Thymus (tissue), 14 donors: ENCODE results near the gene PLEKHO2. TPM values are rescaled to one million over a fixed set of nuclear protein-coding genes. Genes with fewer than 3 reads are reported as not detected.
"Not testable (repeated sequence)": the region's sequence is repeated elsewhere in the genome, so short reads cannot be mapped to it uniquely, and the experiment has no call there.

Experiments used
- DNase-seq, 9 donors: peaks; one replicate each; pipeline ENCODE4 v3.0.0-alpha.2; 2013; ENCODE audit warnings: low spot score in 9 of 9, low read depth in 6 of 9, missing footprints in 1 of 9
- H3K27ac ChIP-seq, 2 donors: one replicate each; pipeline ENCODE4 v1.5.1; 2013; ENCODE audit warnings: control low read depth in 1 of 2, low read depth in 1 of 2, low read length in 1 of 2, mild to moderate bottlenecking in 1 of 2, moderate library complexity in 1 of 2
- H3K27me3 ChIP-seq, 2 donors: one replicate each; pipeline ENCODE4 v1.5.1; 2013; ENCODE audit warnings: low read length in 1 of 2; ENCODE audit not compliant: control insufficient read depth in 2 of 2, insufficient read depth in 1 of 2
- H3K36me3 ChIP-seq, 2 donors: one replicate each; pipeline ENCODE4 v1.5.1; 2013; ENCODE audit warnings: low read length in 1 of 2, mild to moderate bottlenecking in 1 of 2, moderate library complexity in 1 of 2; ENCODE audit not compliant: control insufficient read depth in 2 of 2, insufficient read depth in 2 of 2
- H3K4me1 ChIP-seq, 2 donors: one replicate each; pipeline ENCODE4 v1.5.1; 2013; ENCODE audit warnings: low read length in 2 of 2; ENCODE audit not compliant: control insufficient read depth in 2 of 2, insufficient read depth in 2 of 2
- H3K4me3 ChIP-seq, 2 donors: one replicate each; pipeline ENCODE4 v1.5.1; 2013; ENCODE audit warnings: low read length in 2 of 2, control low read depth in 1 of 2, mild to moderate bottlenecking in 1 of 2
- H3K9me3 ChIP-seq, 2 donors: one replicate each; pipeline ENCODE4 v1.5.1; 2013; ENCODE audit warnings: low read length in 1 of 2, mild to moderate bottlenecking in 1 of 2; ENCODE audit not compliant: control insufficient read depth in 2 of 2, insufficient read depth in 1 of 2
- WGBS: extraction: QIAGEN DNeasy Blood & Tissue Kit; methylation state at CpG from one replicate; pipeline ENCODE4 v1.1.7; 2013; 5-methylcytosine and 5-hydroxymethylcytosine counted together
- long read RNA-seq, 10 donors: transcript quantifications; one replicate each; lab custom pipeline, GENCODE V29; 2026
- polyA plus RNA-seq: library from polyadenylated mRNA; stranded (reverse); fragments of 200-250 nt; gene quantifications from one replicate; pipeline ENCODE4 v1.2.3, GENCODE V29; 2013
- total RNA-seq: library from RNA; stranded (reverse); fragments of 120-200 nt; gene quantifications from one replicate; pipeline ENCODE4 v1.2.4, GENCODE V29; 2013
- donor health status: healthy.

The PLEKHO2 gene, protein sequence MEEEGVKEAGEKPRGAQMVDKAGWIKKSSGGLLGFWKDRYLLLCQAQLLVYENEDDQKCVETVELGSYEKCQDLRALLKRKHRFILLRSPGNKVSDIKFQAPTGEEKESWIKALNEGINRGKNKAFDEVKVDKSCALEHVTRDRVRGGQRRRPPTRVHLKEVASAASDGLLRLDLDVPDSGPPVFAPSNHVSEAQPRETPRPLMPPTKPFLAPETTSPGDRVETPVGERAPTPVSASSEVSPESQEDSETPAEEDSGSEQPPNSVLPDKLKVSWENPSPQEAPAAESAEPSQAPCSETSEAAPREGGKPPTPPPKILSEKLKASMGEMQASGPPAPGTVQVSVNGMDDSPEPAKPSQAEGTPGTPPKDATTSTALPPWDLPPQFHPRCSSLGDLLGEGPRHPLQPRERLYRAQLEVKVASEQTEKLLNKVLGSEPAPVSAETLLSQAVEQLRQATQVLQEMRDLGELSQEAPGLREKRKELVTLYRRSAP
- total RNA-seq (18.2 TPM), polyA plus RNA-seq (18.7 TPM)
- long read RNA-seq, donor 1: 0 reads
- long read RNA-seq, donor 2: 0 reads
- long read RNA-seq, donor 3, transcript PLEKHO2-201 (6 exons, 3,720 nt): major isoform, 10 of 10 reads
- long read RNA-seq, donor 3, partial matches to known transcripts: 0 of 10 reads
- long read RNA-seq, donor 3, other reads (novel, unspliced or antisense): 0 of 10 reads
- long read RNA-seq, donor 4, partial matches to known transcripts: 0 of 2 reads
- long read RNA-seq, donor 4, other reads (novel, unspliced or antisense): 0 of 2 reads
- long read RNA-seq, donor 5, transcript PLEKHO2-201 (6 exons, 3,720 nt): major isoform, 8 of 8 reads
- long read RNA-seq, donor 5, partial matches to known transcripts: 0 of 8 reads
- long read RNA-seq, donor 5, other reads (novel, unspliced or antisense): 0 of 8 reads
- long read RNA-seq, donor 6, transcript PLEKHO2-201 (6 exons, 3,720 nt): major isoform, 6 of 6 reads
- long read RNA-seq, donor 6, partial matches to known transcripts: 0 of 6 reads
- long read RNA-seq, donor 6, other reads (novel, unspliced or antisense): 0 of 6 reads
- long read RNA-seq, donor 7, partial matches to known transcripts: 22 of 25 reads
- long read RNA-seq, donor 7, other reads (novel, unspliced or antisense): 0 of 25 reads
- long read RNA-seq, donor 8, partial matches to known transcripts: 0 of 1 reads
- long read RNA-seq, donor 8, other reads (novel, unspliced or antisense): 0 of 1 reads
- long read RNA-seq, donor 9, partial matches to known transcripts: 0 of 4 reads
- long read RNA-seq, donor 9, other reads (novel, unspliced or antisense): 0 of 4 reads
- long read RNA-seq, donor 10, transcript PLEKHO2-201 (6 exons, 3,720 nt): major isoform, 9 of 23 reads
- long read RNA-seq, donor 10, partial matches to known transcripts: 14 of 23 reads
- long read RNA-seq, donor 10, other reads (novel, unspliced or antisense): 0 of 23 reads

DNA sequence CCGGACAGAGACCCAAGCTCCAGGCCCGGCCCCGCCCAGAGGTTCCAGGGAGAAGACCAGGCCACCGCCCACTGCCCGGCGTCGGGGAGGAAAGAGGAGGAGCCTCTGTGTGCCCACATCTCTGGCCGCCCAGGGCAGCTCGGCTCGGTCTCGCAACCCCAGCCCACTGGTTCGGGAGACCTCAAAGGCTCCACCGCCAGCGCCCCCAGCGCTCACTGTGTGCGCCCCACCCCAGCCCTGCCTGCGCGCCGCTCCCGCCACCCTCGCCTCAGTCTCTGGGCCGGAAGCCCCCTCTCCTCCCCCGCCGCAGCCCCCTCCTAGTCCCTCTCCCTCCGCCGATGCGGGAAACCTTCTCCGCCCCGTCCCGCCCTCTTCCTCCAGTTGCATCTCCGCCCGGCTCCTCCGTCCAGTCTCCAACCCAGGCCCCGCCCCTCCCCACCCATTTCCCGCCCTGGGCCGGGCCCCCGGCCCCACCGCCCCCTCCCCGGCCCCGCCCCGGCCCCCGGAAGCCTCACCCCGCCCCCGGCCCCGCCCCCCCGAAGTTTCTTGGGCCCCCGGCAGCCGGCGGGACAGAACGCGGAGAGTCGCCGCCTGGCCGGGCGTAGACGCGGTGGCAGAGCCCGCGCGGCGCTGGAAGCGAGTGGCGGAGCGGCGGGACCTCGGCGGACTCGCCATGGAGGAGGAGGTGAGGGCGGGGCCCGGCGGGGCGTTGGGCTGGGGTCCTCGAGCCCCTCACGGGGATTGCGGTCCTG, at the start of gene PLEKHO2:
TSS of gene PLEKHO2 (plus strand) at position 572 of the 752 bp plus-strand sequence. CDS start at position 674, 102 bp downstream.
- H3K27ac ChIP-seq: peak within 1 kb of the TSS; percentile 89 to 96
- no peaks in the 10 kb centered on the region for H3K27me3 ChIP-seq
- DNase-seq: peak; percentile 66 to 95 (median 86)
- WGBS: under 1% methylated on average over 75 of the region's 75 CpGs
- peaks cover 5 to 7% of the 10 kb centered on the region in 2 donors for H3K36me3 ChIP-seq
- peaks cover 0 to 3% of the 10 kb centered on the region in 2 donors for H3K9me3 ChIP-seq
- H3K4me3 ChIP-seq: peak within 1 kb of the TSS; percentile 83 to 89
- H3K4me1 ChIP-seq: peaks cover 38 to 88% of the 10 kb centered on the region in 2 donors

DNA sequence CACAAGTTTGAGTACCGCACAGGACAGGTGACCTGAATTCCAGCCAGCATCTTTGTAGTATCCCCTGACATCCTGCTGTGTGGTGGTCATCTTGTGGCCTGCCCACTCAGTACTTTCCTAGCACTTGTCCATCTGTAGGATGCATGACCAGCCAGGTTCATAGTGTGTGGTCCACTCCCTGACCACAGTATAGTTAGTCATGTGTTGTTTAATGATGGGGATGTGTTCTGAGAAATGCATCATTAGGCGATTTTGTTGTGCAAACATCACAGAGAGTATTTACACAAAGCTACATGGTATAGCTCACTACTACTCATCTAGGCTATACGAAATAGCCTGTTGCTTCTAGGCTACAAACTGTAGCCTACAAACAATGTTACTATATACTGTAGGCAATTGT, 49.4 kb upstream of the PLEKHO2 start:
- 95% methylated on average over 3 of the region's 3 CpGs for WGBS
- DNase-seq: no peak
- Histone ChIP-seq H3K4me1 (no peaks in the 10 kb centered on the region), H3K36me3 (no peaks in the 10 kb centered on the region), H3K27ac (no peak overlapping the region), H3K4me3 (no peak overlapping the region), H3K27me3 (no peaks in the 10 kb centered on the region), H3K9me3 (no peaks in the 10 kb centered on the region)

DNA sequence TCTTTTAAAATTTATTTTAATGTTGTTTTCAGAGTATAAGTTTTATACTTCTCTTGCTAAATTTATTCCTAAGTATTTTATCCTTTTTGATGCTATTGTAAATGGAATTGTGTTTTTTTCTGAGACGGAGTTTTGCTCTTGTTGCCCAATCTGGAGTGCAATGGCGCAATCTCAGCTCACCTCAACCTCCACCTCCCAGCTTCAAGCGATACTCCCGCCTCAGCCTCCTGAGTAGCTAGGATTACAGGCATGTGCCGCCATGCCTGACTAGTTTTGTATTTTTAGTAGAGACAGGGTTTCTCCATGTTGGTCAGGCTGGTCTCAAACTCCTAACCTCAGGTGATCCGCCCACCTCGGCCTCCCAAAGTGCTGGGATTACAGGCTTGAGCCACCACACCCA, 46.4 kb upstream of the PLEKHO2 start:
- H3K27ac ChIP-seq, H3K27me3 ChIP-seq, H3K4me1 ChIP-seq, H3K4me3 ChIP-seq, H3K36me3 ChIP-seq, DNase-seq, H3K9me3 ChIP-seq: not testable (repeated sequence)
- 98% methylated on average over 7 of the region's 7 CpGs for WGBS

GRCh38 chr15:64795921-64796320, 45.8 kb upstream of the PLEKHO2 start:
- not testable (repeated sequence) for H3K27me3 ChIP-seq, H3K4me3 ChIP-seq, H3K4me1 ChIP-seq, H3K36me3 ChIP-seq, DNase-seq, H3K9me3 ChIP-seq, H3K27ac ChIP-seq
- WGBS: 92% methylated on average over 9 of the region's 9 CpGs

- not testable (repeated sequence) for H3K36me3 ChIP-seq, H3K4me3 ChIP-seq, H3K27me3 ChIP-seq, H3K4me1 ChIP-seq, DNase-seq, H3K9me3 ChIP-seq, H3K27ac ChIP-seq
- WGBS: 97% methylated on average over 16 of the region's 29 CpGs
Observed at GRCh38 chr15:64798905-64799304, 42.8 kb upstream of the PLEKHO2 start.

DNA sequence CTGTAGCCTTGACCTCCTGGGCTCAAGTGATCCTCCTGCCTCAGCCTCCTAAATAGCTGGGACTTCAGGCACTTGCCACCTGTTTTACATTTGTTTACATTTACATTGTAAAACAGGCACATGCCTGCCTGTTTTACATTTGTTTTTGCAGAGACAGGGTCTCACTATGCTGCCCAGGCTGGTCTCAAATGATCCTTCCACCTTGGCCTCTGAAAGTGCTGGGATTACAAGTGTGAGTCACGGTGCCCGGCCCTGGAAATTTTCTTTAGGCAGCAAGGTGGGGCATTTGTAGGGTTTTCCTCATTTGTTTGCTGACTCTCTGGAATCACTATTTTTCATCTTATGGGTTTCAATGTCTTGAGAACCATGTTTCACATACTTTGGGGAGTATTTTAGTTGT, 41.2 kb upstream of the PLEKHO2 start:
- WGBS: over 99% methylated on average over 2 of the region's 2 CpGs
- H3K36me3 ChIP-seq: no peaks in the 10 kb centered on the region
- H3K4me3 ChIP-seq: no peak overlapping the region
- H3K27ac ChIP-seq: no peak overlapping the region
- DNase-seq: no peak
- H3K9me3 ChIP-seq: no peaks in the 10 kb centered on the region
- H3K4me1 ChIP-seq: peaks cover 0 to 7% of the 10 kb centered on the region in 2 donors
- H3K27me3 ChIP-seq: no peaks in the 10 kb centered on the region

GRCh38 chr15:64803526-64803925, 38.2 kb upstream of the PLEKHO2 start:
- 99% methylated on average over 1 of the region's 1 CpG for WGBS
- DNase-seq: no peak

DNA sequence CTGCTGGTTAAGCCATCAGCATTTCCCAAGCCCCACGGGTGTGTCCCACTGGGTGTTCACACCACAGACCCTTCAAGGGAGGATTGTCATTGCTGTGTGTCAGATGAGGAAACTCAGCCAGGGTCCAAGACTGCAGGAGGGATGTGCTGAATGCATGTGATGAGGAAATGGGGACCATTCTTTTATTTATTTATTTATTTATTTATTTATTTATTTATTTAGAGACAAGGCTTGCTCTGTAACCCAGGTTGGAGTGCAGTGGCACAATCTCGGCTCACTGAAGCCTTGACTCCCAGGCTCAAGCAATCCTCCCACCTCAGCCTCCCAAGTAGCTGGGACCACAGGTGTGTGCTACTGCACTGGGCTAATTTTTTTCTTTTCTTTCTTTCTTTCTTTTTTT, 37.1 kb upstream of the PLEKHO2 start:
- DNase-seq: no peak
- WGBS: 45% methylated on average over 2 of the region's 2 CpGs
- no peaks in the 10 kb centered on the region for H3K36me3 ChIP-seq
- peaks cover 0 to 3% of the 10 kb centered on the region in 2 donors for H3K27me3 ChIP-seq
- no peaks in the 10 kb centered on the region for H3K9me3 ChIP-seq
- peaks cover 0 to 7% of the 10 kb centered on the region in 2 donors for H3K4me1 ChIP-seq
- H3K4me3 ChIP-seq: no peak overlapping the region
- no peak overlapping the region for H3K27ac ChIP-seq

More at GRCh38 chr15:64803526-64803925, 38.2 kb upstream of the PLEKHO2 start:
- Histone ChIP-seq H3K9me3 (no peaks in the 10 kb centered on the region), H3K27me3 (no peaks in the 10 kb centered on the region), H3K4me3 (no peak overlapping the region), H3K27ac (no peak overlapping the region), H3K4me1 (peaks cover 0 to 7% of the 10 kb centered on the region in 2 donors), H3K36me3 (no peaks in the 10 kb centered on the region)
